Fibroblast of mammary gland (primary cell): ENCODE data around the gene CACNA2D3.

Source experiments
- DNase-seq: peaks from one replicate; pipeline ENCODE4 v3.0.0-alpha.2; 2010; ENCODE audit warnings: low read depth
- H3K4me3 ChIP-seq: 2 replicates; pipeline ENCODE4 v1.5.1; 2011; ENCODE audit warnings: low read depth, mild to moderate bottlenecking, low read length, moderate library complexity; ENCODE audit not compliant: control insufficient read depth
- TF ChIP-seq, protein P1 (sequence below): conservative IDR thresholded peaks from 2 replicates; pipeline ENCODE4 v1.5.1; 2011; ENCODE audit warnings: low read depth, low read length, inconsistent platforms; ENCODE audit not compliant: control insufficient read depth, insufficient read depth

Gene CACNA2D3

DNA sequence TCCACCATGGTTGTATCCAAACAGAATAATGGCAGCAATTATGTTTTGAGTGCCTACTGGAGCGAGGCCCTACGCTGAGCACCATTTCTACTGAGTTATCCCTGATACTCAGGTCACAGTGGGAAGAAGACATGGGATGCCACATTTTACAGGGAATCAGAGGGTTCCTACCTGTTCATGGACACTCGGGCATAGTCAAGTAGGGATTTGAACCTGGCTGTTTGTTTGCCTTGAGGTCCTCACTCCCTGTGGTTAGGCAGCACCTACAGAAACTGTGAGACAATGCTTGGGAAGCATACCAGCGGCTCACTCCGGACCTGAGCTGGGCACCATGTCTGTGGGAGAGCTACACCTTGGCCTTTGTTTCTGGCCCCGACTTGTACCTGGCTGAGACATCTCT lies 415.2 kb downstream of the CACNA2D3 start:
- no peak for DNase-seq
- TF ChIP-seq, protein P1, sequence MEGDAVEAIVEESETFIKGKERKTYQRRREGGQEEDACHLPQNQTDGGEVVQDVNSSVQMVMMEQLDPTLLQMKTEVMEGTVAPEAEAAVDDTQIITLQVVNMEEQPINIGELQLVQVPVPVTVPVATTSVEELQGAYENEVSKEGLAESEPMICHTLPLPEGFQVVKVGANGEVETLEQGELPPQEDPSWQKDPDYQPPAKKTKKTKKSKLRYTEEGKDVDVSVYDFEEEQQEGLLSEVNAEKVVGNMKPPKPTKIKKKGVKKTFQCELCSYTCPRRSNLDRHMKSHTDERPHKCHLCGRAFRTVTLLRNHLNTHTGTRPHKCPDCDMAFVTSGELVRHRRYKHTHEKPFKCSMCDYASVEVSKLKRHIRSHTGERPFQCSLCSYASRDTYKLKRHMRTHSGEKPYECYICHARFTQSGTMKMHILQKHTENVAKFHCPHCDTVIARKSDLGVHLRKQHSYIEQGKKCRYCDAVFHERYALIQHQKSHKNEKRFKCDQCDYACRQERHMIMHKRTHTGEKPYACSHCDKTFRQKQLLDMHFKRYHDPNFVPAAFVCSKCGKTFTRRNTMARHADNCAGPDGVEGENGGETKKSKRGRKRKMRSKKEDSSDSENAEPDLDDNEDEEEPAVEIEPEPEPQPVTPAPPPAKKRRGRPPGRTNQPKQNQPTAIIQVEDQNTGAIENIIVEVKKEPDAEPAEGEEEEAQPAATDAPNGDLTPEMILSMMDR: no peak
- H3K4me3 ChIP-seq: no peak overlapping the region

DNA sequence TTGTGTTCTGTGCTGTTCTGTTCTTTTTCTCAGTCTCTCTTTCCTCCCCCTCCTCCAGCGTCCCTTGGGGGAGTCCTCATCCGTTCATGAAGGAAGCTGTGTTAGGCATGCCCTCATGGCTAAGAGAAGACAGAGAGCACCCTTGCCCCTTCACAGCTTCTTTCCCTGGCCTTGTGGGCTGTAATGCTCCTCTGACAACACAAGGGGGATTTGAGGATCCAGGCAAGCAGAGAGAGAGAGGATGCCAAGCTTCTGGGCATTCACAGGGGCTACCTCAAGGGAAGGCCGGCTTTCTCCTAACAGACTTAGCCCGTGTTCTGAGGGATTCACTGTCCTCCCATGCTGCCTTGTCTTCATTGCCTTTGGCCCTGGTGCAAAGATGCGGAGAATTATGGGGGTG lies 416.0 kb downstream of the CACNA2D3 start:
- no peak for DNase-seq
- H3K4me3 ChIP-seq: no peak overlapping the region
- TF ChIP-seq, protein P1: no peak

DNA sequence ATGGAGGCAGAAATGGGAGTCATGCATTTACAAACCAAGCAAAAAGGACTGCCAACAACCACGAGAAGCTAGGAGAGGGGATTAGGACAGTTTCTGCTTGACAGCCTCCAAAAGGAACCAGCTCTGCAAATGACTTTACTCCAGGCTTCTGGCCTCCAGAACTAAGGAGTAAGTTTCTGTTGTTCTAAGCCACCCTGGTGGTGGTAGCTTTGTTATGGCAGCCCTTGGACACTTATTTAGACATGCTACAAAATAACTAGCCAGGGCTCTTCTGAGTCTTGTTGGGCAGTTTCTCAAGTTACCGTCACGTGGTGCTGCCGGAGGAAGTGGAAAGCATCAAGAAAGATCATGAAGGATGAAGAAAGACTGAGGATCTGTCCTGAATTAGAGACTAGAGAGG lies 419.0 kb downstream of the CACNA2D3 start:
- TF ChIP-seq, protein P1: no peak
- no peak overlapping the region for H3K4me3 ChIP-seq
- no peak for DNase-seq

DNA sequence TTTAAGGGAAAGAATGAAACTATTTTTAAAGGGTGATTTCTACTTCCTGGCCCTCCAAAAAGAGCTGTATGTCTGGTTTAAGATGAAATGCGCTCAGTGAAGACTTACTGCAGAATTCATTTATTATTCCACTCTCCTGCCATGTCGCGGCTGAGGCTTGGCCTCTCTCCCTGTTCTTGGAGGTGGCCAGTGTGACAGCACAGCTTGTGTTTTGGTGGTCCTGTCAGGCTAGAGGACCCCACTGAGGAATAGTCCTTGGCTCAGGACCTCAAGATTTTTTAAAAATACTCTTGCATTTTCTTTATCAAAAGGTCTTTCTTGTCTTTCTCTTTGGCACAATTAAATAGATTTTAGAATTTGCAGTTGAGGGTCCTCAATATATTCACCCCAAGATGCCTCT lies 421.1 kb downstream of the CACNA2D3 start:
- DNase-seq: no peak
- TF ChIP-seq, protein P1: no peak
- H3K4me3 ChIP-seq: no peak overlapping the region

DNA sequence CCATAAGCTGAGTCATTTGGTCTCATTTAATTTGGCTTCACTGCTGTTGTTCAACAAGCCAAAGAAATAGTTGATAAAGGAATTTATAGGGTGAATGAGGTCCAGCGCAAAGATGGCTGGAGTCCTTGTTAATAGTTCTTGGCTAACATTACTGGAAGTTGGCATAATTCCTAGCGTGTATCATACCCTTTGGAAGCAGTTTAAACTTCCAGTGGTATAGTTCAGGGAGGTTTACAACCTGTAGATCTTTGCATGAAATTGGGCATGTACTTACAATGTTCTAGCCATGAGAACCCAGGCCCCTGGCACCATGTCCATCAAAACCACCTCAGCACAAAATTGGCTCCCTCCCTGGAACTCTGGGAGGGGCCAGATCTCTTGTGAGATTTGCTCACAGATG lies 424.7 kb downstream of the CACNA2D3 start:
- no peak for DNase-seq
- TF ChIP-seq, protein P1: no peak
- H3K4me3 ChIP-seq: no peak overlapping the region

DNA sequence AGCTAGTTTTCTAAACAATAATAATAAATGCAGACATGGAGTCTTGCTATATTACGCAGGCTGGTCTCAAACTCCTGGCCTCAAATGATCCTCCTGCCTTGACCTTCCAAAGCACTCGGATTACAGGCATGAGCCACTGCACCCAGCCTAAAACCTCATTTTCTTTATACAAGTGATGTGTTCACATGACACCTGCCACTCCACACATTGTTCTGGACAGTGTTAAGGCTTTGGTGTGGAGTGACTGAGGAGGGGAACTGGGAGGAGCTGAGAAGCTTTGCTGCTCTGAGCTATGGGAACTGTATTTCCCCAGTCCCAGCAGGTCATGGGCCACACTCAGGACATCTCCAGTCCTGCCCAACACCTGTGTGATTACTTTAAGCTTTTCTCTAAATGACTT lies 425.5 kb downstream of the CACNA2D3 start:
- no peak for DNase-seq
- TF ChIP-seq, protein P1: no peak
- H3K4me3 ChIP-seq: no peak overlapping the region

DNA sequence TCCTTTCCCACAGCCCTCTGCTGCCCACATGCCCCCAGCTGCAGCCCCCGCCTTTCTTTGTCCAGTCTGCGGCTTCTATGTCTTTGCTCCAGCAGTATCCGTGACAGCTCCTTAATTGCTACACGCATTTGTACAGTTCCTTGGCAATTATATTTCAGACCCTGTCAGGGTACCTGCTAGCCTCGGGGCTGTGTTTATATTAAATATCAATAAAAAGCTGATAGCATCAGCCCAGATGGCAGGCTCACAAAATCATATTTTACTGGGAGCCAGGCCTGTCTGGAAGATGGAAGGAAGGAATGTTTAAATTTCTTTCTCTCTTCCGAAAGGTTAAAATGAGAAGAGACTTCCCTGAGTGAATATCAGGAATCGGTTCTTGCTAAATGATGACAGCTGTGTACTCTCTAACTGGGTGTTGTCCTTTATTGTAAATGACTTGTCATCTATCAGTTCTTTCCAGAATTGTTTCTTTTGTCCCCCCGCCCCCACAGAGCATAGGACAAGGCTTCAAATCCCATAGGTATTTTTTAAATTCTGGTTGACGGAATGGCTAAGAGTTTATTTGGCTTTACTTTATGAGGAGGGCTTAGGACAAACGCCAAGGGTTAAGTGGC lies 427.4 kb downstream of the CACNA2D3 start:
- DNase-seq: no peak
- TF ChIP-seq, protein P1: no peak

More for the DNA sequence above, 427.4 kb downstream of the CACNA2D3 start:
- H3K4me3 ChIP-seq: no peak overlapping the region
